ENCODE data around the gene ZNF443.
"Not testable (repeated sequence)": the region's sequence is repeated elsewhere in the genome, so short reads cannot be mapped to it uniquely, and the experiment has no call there.

ZNF443 gene

DNA sequence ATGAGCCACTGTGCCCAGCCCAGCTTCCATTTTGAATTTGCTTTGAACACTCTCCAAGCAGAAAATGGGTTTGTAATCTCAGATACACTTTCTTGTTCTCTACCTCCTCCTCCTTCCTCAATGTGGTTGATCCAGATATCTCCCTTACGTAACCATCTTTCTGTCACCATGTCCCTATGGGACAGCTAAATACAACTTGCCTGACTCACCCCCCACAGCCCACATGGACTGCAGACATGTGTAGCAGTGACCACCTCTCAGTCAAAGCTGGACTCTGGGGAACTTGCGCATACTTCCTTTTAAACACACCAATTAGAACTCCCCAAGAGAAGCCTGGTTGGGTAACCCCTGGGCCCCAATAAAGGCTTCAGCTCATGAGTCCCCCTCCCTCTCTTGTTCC lies 28.9 kb downstream of the ZNF443 start:
- DNase-seq, result no peak

DNA sequence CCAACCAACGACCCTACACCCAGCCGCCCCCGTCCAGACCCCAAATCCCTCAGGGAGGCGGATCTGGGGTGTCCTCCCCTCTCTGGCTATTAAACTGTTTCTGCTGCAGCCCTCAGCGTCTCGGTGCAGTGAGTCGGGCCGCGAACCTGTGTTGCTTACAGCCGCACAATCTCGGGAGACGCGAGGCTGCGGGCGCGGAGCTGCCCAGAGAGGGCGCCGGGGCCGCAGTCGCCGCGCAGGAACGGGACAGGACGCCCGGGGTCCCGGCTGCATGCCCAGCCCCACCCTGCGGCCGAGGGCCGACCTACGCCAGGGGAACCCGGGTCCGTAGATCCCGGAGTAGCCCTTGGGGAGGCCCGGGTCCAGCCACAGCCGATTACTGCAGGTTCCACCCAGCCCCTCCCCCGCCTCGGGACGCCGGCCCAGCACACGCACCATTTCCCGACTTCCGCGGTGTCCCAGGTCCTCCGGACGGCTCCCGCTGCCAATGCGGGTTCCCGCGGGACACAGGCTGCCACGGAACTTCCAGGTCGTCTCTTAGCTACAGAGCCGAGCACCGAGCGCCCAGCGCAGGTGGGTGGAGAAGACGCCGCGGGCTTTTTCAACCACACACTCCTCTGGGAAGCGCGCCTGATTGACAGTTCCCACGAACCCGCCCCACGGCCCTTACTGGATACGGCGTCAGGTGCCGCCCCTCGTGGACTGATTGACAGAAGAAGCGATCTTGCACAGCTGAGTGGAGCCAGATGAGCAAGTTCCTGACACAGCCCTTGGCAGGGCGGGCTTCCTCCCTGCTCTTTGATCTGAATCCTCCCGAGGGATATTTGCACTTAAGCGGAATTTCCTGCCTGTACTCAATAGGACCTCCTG lies 40.0 kb downstream of the ZNF443 start, which contains the start of gene ZNF799:
ZNF799 (minus strand) TSS at position 639 of the 870 bp plus-strand sequence; CDS start at position 438, 201 bp downstream.
- DNase-seq, result peak; percentile 95

DNA sequence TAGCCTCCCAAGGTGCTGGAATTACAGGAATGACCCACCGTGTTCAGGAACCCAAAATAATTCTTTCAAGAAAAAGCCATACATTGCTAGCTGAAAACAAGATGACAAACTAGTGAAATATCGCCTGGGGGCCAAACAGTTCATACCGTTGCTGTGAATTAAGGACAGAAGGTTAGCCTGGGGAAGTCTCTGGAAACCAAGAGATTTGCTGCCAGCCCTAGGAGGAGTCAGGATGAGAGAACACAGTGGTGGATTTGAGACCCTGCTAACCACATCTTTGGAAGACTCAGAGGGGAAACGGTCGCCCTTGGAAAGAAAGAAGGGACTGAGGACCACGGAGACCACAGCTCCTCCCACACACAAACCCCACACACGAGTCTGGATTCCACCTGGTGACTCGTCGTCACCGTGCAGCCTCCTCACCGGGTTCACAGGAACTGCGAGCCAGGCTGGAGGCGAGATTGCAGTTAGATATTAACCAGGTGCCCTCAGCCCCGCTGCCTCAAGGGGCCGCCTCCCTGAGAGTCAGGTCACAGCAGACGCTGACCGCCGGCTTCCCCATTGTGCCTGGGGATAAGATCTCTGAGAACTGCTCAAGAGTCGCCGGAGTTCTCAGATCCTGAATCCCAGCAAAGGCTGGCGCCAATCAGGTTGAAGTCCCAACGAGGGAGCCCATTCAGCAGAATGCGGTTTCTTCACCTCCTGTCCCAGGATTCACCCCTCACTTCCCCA lies 40.8 kb downstream of the ZNF443 start:
- not testable (repeated sequence) for DNase-seq

DNA sequence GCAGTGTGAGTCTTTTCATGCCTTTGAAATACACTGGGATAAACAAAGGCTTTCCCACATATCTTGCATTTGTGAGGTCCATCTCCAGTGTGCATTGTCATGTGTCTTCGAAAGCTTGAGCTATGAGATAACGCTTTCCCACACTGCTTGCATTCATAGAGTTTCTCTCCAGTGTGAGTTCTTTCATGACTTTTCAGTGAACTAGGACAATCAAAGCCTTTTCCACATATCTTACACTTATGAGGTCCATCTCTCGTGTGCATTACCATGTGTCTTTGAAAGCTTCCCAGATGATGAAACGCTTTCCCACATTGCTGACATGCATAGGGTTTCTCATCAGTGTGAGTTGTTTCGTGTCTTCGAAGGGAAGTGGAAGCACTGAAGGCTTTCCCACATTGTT lies 49.7 kb downstream of the ZNF443 start:
- not testable (repeated sequence) for DNase-seq

DNA sequence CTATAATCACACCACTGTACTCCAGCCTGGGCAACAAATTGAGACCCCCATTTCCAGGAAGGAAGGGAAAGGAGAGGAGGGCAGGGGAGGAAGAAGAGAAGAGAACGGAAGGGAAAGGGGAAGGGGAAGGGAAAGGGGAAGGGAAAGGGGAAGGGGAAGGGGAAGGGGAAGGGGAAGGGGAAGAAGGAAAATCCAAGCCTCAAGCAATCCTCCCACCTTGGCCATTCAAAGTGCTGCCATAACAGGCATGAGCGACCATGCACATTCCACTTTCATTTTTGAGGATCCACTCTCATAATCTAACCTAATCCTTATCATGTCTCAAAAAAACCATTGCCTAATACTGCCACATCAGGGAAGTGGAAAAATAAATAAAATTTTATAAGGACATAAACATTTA lies 54.5 kb downstream of the ZNF443 start:
- not testable (repeated sequence) for DNase-seq

DNA sequence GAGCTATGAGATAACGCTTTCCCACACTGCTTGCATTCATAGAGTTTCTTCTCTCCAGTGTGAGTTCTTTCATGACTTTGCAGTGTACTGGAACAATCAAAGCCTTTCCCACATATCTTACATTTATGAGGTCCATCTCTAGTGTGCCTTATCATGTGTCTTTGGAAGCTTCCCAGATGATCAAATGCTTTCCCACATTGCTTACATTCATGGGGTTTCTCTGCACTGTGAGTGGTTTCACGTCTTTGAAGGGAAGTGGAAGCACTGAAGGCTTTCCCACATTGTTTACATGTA lies 60.4 kb downstream of the ZNF443 start:
- DNase-seq, result no peak

DNA sequence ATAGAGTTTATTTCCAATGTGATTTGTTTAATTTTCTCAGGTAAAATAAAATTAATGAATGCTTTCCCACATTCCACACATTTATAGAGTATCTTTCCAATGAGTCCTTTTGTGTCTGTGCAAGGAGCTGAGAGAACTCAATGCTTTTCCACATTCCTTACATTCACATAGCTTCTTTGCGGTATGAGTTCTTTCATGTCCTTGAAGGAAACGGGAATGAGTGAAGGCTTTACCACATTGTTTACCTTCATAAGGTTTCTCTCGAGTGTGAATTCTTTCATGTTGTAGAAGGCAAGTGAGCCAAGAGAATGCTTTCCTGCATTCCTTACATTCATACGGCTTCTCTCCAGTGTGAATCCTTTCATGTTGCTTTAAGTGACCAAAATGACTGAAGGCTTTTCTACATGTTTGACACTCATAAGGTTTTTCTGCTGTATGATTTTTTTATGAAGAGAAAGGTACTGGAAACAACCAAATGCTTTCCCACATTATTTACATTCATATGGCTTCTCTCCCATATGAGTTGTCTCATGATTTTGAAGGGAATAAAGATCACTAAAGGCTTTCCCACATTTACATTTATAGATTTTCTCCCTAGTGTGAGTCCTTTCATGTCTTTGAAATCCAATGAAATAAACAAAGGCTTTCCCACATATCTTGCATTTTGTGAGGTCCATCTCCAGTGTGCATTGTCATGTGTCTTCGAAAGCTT lies 60.9 kb downstream of the ZNF443 start:
- DNase-seq, result no peak

Data from NCI-H2171 (cell line).